Ectodermal cell (in vitro differentiated cells): Measurements from ENCODE around the gene JAML.

ENCODE experiments used
- H3K27ac ChIP-seq: 2 replicates; pipeline ENCODE4 v1.7.0; 2013; ENCODE audit warnings: mild to moderate bottlenecking, low read depth, low read length; ENCODE audit not compliant: insufficient read depth, poor library complexity, severe bottlenecking
- H3K27me3 ChIP-seq: 2 replicates; pipeline ENCODE4 v1.7.0; 2013; ENCODE audit warnings: mild to moderate bottlenecking, low read length; ENCODE audit not compliant: insufficient read depth, control insufficient read depth, poor library complexity, severe bottlenecking
- H3K36me3 ChIP-seq: one replicate; pipeline ENCODE4 v1.7.0; 2013; ENCODE audit warnings: low read length; ENCODE audit not compliant: control insufficient read depth, insufficient read depth
- H3K4me1 ChIP-seq: one replicate; pipeline ENCODE4 v1.7.0; 2013; ENCODE audit warnings: low read length; ENCODE audit not compliant: control insufficient read depth, insufficient read depth
- H3K4me3 ChIP-seq: 2 replicates; pipeline ENCODE4 v1.7.0; 2013; ENCODE audit warnings: low read depth, low read length, control low read depth; ENCODE audit not compliant: insufficient read depth
- H3K9me3 ChIP-seq: 2 replicates; pipeline ENCODE4 v1.7.0; 2013; ENCODE audit warnings: mild to moderate bottlenecking, low read length, moderate library complexity; ENCODE audit not compliant: control insufficient read depth
- WGBS, 2 experiments: methylation state at CpG; one replicate each; pipeline ENCODE4 v1.1.7; 2013; ENCODE audit warnings: missing lambda C conversion rate in 2 of 2; 5-methylcytosine and 5-hydroxymethylcytosine counted together

JAML gene

DNA sequence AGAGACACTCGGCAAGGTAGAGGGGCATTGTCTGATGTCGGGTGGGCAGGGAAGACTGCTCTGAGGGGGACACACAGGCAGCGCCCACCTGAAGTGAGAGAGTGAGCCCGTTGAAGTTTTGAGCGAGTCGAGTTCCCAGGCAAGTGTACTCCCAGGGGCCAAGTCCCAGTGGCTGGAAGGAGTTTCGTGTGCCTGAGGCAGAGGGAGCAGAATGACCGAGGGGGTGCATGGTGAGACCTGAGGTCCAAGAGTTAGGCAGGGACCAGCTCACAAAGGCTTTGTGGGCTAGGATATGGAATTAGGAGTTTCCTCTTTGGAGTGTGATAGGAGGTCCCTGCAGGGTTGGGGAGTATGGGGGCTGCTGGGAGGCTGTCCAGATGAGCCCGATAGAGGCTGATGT lies 54.6 kb downstream of the JAML start:
- H3K9me3 ChIP-seq = no peaks in the 10 kb centered on the region
- no peaks in the 10 kb centered on the region for H3K36me3 ChIP-seq
- H3K4me3 ChIP-seq = no peak overlapping the region
- H3K27ac ChIP-seq = no peak overlapping the region
- H3K4me1 ChIP-seq = peaks cover 13% of the 10 kb centered on the region
- WGBS, 2 experiments = 81 to 85% methylated on average over 9 of the region's 9 CpGs
- H3K27me3 ChIP-seq = peaks cover 41% of the 10 kb centered on the region

DNA sequence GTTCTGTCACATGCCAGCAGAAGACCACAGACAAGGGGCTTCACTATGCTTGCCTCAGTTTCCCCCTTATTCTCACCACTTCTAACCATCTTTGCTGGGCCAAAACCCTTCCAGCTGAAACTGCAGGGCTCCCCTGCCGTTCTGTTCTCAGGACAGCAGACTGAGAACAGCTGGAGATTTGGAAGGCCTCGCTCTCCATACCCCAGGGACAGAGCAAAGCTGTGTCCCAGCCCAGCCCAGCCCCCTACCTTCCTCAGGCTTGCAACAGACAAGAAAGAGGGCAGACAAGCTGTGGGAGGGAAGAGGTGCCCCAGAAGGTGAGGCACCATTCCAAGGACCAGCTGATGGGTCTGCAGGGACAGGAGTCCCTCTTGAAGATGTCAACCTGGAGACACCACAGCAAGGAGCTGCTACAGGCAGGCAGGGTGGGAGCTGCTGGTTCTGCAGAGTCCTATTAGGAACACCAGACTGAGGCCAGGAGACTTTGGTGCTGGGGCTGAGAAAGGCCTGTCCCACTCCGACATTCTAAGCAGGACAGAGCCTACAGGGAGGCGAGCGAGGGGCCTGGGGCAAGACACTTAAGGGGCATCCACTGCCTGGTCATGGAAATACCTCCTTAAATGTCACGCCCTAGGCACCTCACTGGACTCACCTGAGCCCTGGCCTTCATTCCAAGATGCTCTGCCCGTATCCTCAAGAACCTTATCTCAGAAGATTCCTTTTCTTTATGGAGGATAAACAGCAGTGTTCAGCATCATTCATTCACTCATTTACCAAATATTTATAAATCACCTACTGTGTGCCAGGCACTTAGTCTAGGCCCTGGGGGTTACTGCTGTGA lies 55.3 kb downstream of the JAML start:
- WGBS, 2 experiments = 73 to 76% methylated on average over 7 of the region's 7 CpGs
- Histone ChIP-seq H3K9me3 (no peaks in the 10 kb centered on the region), H3K27ac (no peak overlapping the region), H3K36me3 (no peaks in the 10 kb centered on the region), H3K4me1 (peaks cover 9% of the 10 kb centered on the region), H3K4me3 (no peak overlapping the region), H3K27me3 (peaks cover 34% of the 10 kb centered on the region)

DNA sequence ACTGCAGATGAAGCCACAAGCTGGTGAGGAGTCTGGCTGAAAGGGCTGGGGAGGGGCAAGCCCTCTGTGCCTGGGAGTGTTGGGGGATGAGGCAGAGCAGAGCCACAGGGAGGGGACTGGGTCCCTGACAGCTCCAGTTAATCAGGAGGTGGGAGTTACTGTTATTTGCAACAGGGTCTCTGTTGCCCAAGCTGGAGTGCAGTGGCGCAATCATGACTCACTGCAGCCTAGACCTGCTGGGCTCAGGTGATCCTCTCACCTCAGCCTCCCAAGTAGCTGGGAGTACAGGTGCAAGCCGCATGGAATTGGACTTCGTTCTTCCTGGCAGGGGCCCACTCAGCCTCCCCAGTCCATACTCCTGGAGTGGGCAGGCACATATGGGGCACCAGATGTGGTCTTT lies 56.1 kb downstream of the JAML start:
- WGBS, 2 experiments = 83 to 93% methylated on average over 3 of the region's 3 CpGs
- Histone ChIP-seq H3K27me3 (peaks cover 34% of the 10 kb centered on the region), H3K4me1 (peaks cover 9% of the 10 kb centered on the region), H3K4me3 (no peak overlapping the region), H3K36me3 (no peaks in the 10 kb centered on the region), H3K9me3 (no peaks in the 10 kb centered on the region), H3K27ac (no peak overlapping the region)

DNA sequence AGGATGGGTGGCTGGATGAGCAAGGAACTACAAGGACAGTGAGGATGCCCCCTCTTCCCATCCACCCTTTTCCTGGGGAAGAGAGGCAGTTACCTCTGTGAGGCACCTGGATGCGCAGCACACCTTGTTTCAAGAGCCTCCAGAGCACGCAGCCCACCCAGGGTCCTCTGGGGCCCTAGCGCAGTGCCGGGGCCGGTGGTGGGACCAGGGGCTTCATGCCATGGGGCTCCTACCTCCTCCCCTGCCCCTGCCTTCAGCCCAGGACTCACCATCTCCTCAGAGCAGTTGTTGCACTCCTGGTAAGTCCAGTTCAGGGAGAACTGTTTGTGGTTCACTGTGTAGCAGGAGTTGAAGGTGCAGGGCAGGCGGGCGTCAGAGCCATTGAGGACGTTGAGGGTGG lies 56.5 kb downstream of the JAML start:
- no peak overlapping the region for H3K27ac ChIP-seq
- H3K27me3 ChIP-seq = peaks cover 34% of the 10 kb centered on the region

DNA sequence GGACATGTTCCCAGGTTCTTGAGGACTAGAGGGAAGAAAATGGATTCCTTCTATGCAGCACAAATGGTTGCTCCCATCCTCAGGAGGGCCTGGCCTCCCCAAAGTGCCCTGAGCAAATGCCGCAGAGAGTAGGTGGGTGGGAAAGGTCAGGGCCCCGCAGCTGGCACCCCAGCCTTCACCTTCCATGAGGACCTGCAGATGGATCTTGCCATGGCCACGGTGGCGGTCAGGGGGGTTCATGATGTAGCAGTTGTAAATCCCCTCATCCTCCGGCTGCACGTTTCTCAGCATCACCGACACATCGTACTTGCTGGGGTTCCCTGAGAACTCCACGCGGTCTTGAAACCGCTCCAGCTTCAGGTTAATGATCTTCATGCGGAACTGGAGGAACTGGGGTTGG lies 56.9 kb downstream of the JAML start:
- H3K4me1 ChIP-seq = peaks cover 9% of the 10 kb centered on the region
- H3K27ac ChIP-seq = no peak overlapping the region
- WGBS, 2 experiments = 94 to 95% methylated on average over 12 of the region's 12 CpGs
- no peaks in the 10 kb centered on the region for H3K9me3 ChIP-seq
- H3K36me3 ChIP-seq = no peaks in the 10 kb centered on the region
- H3K4me3 ChIP-seq = no peak overlapping the region
- peaks cover 34% of the 10 kb centered on the region for H3K27me3 ChIP-seq

More for the DNA sequence above, 56.5 kb downstream of the JAML start:
- Histone ChIP-seq H3K4me3 (no peak overlapping the region), H3K4me1 (peaks cover 9% of the 10 kb centered on the region), H3K36me3 (no peaks in the 10 kb centered on the region), H3K9me3 (no peaks in the 10 kb centered on the region)
- 93 to 95% methylated on average over 8 of the region's 8 CpGs for WGBS, 2 experiments

DNA sequence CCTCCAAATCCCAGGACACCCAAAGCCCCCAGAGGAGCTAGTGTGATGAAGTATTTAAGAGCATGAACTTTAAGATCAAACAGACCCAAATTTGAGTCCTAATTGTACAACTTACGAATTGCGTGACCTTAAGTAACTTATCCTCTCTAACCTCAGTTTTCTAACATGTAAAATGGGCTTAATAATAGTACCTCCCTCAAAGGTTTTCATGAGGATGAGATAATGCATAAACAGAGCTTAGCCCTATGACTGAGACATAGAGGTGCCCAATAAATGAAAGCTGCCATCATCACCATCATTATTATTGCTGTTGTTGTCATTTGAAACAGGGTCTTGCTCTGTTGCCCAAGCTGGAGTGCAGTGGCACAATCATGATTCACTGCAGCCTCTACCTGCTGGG lies 57.6 kb downstream of the JAML start:
- Histone ChIP-seq H3K9me3 (no peaks in the 10 kb centered on the region), H3K27me3 (peaks cover 30% of the 10 kb centered on the region), H3K36me3 (no peaks in the 10 kb centered on the region), H3K4me1 (peaks cover 9% of the 10 kb centered on the region), H3K4me3 (no peak overlapping the region), H3K27ac (no peak overlapping the region)
- WGBS, 2 experiments = 85 to 100% methylated on average over 2 of the region's 2 CpGs

DNA sequence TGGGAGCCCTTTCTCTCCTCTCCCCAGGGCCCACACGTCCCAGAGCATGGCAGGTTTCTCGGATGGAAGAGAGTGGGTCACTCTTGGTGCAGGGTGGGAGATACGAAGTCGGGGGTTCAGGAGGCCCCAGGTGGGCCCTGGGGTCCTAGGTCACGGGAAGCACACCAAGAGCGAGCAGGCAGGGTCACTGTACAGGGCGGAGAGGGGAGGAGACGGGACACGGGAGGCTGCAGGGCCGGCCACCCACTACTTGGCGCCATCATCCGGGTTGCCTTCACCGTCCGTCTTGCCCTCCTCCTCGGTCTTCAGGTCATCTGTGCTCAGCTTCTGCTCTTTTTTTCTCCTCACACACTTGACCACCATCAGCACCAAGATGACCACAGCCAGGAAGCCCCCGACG lies 58.2 kb downstream of the JAML start:
- WGBS, 2 experiments = 90 to 91% methylated on average over 17 of the region's 17 CpGs
- Histone ChIP-seq H3K27me3 (peaks cover 24% of the 10 kb centered on the region), H3K4me1 (peaks cover 9% of the 10 kb centered on the region), H3K27ac (no peak overlapping the region), H3K36me3 (no peaks in the 10 kb centered on the region), H3K4me3 (no peak overlapping the region), H3K9me3 (no peaks in the 10 kb centered on the region)

DNA sequence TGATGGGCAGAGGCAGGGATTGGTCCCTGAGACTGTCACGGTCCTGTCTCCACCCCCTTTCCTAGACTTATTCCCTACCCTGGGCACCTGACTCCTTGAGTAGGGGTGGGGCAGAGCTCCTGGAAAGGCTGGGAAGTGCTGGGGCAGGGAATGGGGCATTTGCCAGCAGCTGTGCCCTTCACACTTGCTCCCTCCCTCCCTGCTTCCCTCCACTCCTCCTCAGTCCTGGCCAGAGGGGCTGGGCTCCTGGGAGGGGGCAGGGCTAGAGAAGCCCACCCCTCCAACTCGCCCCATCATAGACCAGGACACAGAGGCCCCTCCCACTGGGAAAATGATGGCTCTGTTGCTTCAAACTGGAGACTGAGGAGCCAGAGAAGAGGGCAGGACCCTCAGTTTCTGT lies 59.9 kb downstream of the JAML start:
- Histone ChIP-seq H3K36me3 (no peaks in the 10 kb centered on the region), H3K9me3 (no peaks in the 10 kb centered on the region), H3K27ac (no peak overlapping the region), H3K4me3 (no peak overlapping the region), H3K4me1 (no peaks in the 10 kb centered on the region), H3K27me3 (peaks cover 6% of the 10 kb centered on the region)
- 80 to 83% methylated on average over 2 of the region's 2 CpGs for WGBS, 2 experiments

DNA sequence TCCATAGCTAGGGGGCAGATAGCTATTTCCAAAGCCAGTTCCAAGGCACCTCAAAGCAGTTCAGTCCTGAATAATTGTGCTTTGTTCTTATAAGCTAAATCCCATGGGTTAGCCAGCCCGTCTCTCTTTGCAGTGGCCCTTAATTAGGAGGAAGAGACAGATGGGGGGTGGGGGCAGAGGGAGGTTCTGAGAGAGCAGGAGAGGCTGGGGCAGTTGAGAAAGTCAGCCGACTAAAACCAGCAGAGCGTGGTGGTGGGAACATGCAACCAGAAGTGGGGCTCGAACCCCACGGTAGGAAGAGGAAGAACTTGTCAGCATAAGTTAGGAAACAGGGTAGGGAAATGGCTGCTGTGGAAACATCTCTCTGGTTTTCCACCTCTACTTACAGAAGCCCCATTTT lies 61.3 kb downstream of the JAML start:
- Histone ChIP-seq H3K36me3 (no peaks in the 10 kb centered on the region), H3K4me3 (no peak overlapping the region), H3K27me3 (peaks cover 12% of the 10 kb centered on the region), H3K4me1 (no peaks in the 10 kb centered on the region), H3K27ac (no peak overlapping the region), H3K9me3 (no peaks in the 10 kb centered on the region)
- 87 to 90% methylated on average over 5 of the region's 5 CpGs for WGBS, 2 experiments

DNA sequence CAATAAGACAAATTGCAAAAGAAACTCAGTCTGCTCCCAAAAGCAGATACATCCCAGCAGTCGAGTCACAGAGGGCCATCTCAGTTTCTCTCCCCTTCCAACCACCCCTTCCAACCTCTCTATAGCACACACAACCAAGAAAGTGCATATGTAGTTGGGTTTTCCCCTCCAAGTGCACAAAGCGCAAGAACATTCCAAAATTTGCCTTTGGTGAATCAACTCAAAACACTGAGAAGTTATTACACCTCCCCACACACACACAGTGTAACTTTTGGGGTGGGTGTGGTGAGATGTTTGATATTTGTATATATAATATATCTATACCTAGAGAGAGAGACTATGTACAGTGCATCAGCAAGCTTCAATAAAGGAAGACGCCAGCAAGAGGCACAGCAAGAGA lies 62.0 kb downstream of the JAML start:
- H3K9me3 ChIP-seq = no peaks in the 10 kb centered on the region
- peaks cover 19% of the 10 kb centered on the region for H3K27me3 ChIP-seq
- H3K4me3 ChIP-seq = no peak overlapping the region
- H3K4me1 ChIP-seq = no peaks in the 10 kb centered on the region
- no peak overlapping the region for H3K27ac ChIP-seq
- H3K36me3 ChIP-seq = no peaks in the 10 kb centered on the region
- 88 to 94% methylated on average over 2 to 3 of the region's 3 CpGs for WGBS, 2 experiments
